Measurements from ENCODE around the gene GLB1L2.

GRCh38 chr11:134356656-134357544 is 25.1 kb downstream of the GLB1L2 start:
- no peak for TF ChIP-seq CTCF (conservative IDR thresholded peaks at IDR 0.05; ENCODE audit: low read length)
- TF ChIP-seq EZH2phosphoT487 (IDR thresholded peaks at IDR 0.05; ENCODE audit: borderline replicate concordance): no peak
